Duodenal mucosa (tissue), 2 donors: ENCODE data around the gene CD59.
"Not testable (repeated sequence)": the region's sequence is repeated elsewhere in the genome, so short reads cannot be mapped to it uniquely, and the experiment has no call there.

Source experiments
- H3K27ac ChIP-seq: one replicate; pipeline ENCODE4 v1.7.0; 2013; ENCODE audit warnings: low read depth, low read length
- H3K27me3 ChIP-seq, 2 donors: one replicate each; pipeline ENCODE4 v1.7.0; 2013; ENCODE audit warnings: low read length in 2 of 2, control low read depth in 1 of 2; ENCODE audit not compliant: insufficient read depth in 2 of 2, control insufficient read depth in 1 of 2
- H3K36me3 ChIP-seq, 2 donors: one replicate each; pipeline ENCODE4 v1.7.0; 2013; ENCODE audit warnings: low read length in 2 of 2, control low read depth in 1 of 2; ENCODE audit not compliant: insufficient read depth in 2 of 2, control insufficient read depth in 1 of 2
- H3K4me1 ChIP-seq, 2 donors: one replicate each; pipeline ENCODE4 v1.7.0; 2013; ENCODE audit warnings: low read length in 2 of 2, control low read depth in 1 of 2; ENCODE audit not compliant: insufficient read depth in 2 of 2, control insufficient read depth in 1 of 2
- H3K4me3 ChIP-seq, 2 donors: one replicate each; pipeline ENCODE4 v1.7.0; 2013; ENCODE audit warnings: low read length in 2 of 2, low read depth in 1 of 2
- H3K9ac ChIP-seq, 2 donors: one replicate each; pipeline ENCODE4 v1.7.0; 2013; ENCODE audit warnings: low read length in 2 of 2, low read depth in 1 of 2
- H3K9me3 ChIP-seq, 2 donors: one replicate each; pipeline ENCODE4 v1.7.0; 2013; ENCODE audit warnings: low read length in 2 of 2, control low read depth in 1 of 2; ENCODE audit not compliant: control insufficient read depth in 1 of 2

Gene CD59

GRCh38 chr11:33661526-33661925 lies 74.7 kb downstream of the CD59 start:
- H3K9ac ChIP-seq, H3K27ac ChIP-seq, H3K9me3 ChIP-seq, H3K36me3 ChIP-seq, H3K4me1 ChIP-seq, H3K4me3 ChIP-seq, H3K27me3 ChIP-seq: not testable (repeated sequence)

DNA sequence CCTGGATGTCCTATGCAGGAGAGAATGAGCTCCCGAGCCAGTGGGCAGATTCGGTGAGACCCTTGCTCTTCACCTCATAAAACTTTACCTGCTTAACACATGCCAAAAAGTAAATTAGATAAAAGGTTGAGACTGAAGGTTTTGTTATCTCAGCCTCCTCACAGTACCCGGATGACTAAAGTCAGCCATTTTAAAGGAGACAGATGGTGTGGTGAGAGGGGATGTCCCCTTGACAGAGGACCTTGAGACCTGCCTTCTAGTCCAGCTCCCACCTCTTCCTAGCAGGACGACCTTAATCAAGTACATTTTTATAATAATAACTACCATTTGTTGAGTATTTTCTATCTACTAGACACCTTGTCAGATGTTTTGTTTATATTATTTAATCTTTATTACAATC lies 75.3 kb downstream of the CD59 start:
- H3K4me3 ChIP-seq: no peak overlapping the region
- H3K27me3 ChIP-seq: no peaks in the 10 kb centered on the region
- H3K9ac ChIP-seq: no peak overlapping the region
- H3K36me3 ChIP-seq: no peaks in the 10 kb centered on the region
- no peaks in the 10 kb centered on the region for H3K4me1 ChIP-seq
- H3K27ac ChIP-seq: no peak overlapping the region
- no peaks in the 10 kb centered on the region for H3K9me3 ChIP-seq

- no peaks in the 10 kb centered on the region for H3K36me3 ChIP-seq
- no peaks in the 10 kb centered on the region for H3K9me3 ChIP-seq
- H3K27me3 ChIP-seq: no peaks in the 10 kb centered on the region
- no peak overlapping the region for H3K9ac ChIP-seq
- H3K4me1 ChIP-seq: no peaks in the 10 kb centered on the region
- H3K4me3 ChIP-seq: no peak overlapping the region
- no peak overlapping the region for H3K27ac ChIP-seq
Measured at GRCh38 chr11:33659370-33660139, 76.7 kb downstream of the CD59 start.

DNA sequence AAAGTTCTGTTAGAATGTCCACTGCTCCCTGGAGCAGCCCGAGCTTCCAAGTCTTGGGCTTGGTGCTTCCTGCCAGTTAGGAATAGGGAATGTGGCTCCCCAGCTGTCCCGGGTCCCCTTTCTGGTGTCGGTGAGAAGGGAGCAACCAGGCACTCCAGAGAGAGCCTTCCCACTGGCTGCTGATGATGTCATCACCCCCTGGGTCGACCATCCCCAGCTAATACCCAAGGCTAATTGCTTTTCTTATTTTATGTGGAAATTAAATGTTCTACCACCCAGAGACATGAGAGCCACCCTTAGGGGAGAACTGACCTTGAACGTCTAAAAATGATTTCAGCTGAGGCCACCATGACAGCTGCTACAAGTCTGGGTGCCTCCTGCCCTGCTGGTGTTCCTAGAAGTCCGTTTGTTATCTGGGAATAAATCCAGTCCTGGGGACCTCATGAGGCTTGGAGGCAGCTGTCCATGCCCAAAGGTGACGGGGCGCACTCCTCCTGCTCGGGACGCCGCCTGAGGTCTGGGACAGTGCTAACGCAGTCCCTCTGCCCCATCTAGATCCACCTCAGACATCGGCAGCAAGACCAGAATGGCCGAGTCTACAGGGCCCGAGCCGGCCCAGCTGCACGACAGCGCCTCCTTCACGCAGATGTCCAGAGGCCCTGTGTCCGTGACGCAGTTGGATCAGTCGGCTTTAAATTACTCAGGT lies 77.9 kb downstream of the CD59 start:
- Histone ChIP-seq H3K4me1 (no peaks in the 10 kb centered on the region), H3K27me3 (no peaks in the 10 kb centered on the region), H3K4me3 (no peak overlapping the region), H3K27ac (no peak overlapping the region), H3K9me3 (no peaks in the 10 kb centered on the region), H3K9ac (no peak overlapping the region), H3K36me3 (no peaks in the 10 kb centered on the region)

DNA sequence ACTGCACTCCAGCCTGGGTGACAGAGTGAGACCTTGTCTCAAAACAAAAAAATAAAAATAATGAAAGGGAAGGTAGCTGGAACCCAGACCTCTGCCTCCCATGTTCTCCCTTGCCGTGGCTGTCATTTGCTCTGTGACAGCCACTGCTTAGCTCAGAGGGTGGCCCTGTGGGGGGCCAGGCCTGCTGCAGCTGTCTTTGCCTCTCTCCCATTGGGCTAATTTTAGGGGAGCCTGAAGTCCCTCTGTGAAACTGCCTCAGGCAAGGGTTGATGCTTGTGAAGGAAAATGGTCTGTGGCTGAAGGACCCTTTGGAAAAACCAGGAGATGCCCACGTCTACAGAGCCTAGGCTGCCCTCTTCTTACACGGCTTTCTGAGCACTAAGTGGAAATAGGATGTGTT lies 78.5 kb downstream of the CD59 start:
- no peak overlapping the region for H3K4me3 ChIP-seq
- no peak overlapping the region for H3K9ac ChIP-seq
- H3K27me3 ChIP-seq: no peaks in the 10 kb centered on the region
- H3K9me3 ChIP-seq: no peaks in the 10 kb centered on the region
- H3K36me3 ChIP-seq: no peaks in the 10 kb centered on the region
- no peak overlapping the region for H3K27ac ChIP-seq
- no peaks in the 10 kb centered on the region for H3K4me1 ChIP-seq

DNA sequence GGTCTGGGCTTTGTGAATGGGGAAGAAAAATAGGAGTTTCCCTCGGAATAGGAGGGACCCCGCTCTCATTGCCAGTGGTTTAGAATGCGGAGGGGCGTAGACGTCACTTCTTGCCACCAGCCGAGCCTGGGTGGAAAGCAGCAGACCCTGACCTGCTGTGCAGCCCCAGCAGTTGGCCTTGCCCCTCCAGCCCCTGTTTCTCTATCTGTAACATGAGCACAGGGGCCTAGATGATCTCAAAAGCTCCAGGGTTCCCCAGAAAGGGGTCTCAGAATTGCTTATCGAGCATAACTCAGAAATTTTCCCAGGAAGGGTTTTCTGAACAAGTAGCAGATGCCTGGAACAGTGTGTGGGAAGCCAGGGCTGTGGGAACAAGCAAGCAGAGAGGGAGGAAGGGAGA lies 79.5 kb downstream of the CD59 start:
- no peaks in the 10 kb centered on the region for H3K4me1 ChIP-seq
- H3K9me3 ChIP-seq: no peaks in the 10 kb centered on the region
- no peak overlapping the region for H3K27ac ChIP-seq
- H3K36me3 ChIP-seq: no peaks in the 10 kb centered on the region
- no peak overlapping the region for H3K4me3 ChIP-seq
- H3K9ac ChIP-seq: no peak overlapping the region
- no peaks in the 10 kb centered on the region for H3K27me3 ChIP-seq

DNA sequence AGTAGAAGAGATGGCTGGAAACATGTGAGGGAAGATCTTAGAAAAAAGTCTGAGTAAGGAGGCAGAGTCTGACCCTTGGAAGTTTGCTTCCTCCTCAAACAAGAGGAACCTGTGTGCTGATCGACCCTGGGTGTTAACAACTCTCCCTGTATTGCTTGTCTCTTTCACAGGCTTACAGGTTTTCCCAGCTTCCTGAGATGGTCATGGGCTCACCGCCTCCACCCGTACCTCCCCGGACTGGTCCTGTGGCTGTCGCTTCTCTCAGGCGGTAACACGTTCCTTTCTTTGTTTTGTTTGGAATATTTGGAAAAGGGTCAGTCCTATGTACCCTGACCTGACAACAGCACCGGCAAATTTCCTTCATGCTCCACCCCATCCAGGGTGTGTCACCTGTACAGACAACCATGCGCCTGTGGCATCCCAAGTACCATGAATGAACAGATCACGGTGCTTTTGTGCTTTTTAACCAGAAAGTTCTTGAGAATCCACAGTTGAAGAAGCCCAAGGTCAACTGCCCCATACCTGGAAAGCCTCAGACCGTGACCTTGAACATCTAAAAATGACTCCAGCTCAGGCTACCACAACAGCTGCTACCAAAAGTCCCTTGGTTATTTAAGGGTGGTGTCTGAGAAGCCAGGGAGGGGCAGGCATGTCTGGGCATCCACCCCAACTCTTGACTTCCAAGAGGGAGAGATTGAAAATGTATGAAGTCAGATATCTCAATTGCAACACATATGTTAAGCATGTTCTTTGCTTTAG lies 80.2 kb downstream of the CD59 start:
- no peaks in the 10 kb centered on the region for H3K9me3 ChIP-seq
- no peak overlapping the region for H3K9ac ChIP-seq
- H3K27me3 ChIP-seq: no peaks in the 10 kb centered on the region
- no peaks in the 10 kb centered on the region for H3K4me1 ChIP-seq
- H3K27ac ChIP-seq: no peak overlapping the region
- H3K4me3 ChIP-seq: no peak overlapping the region
- H3K36me3 ChIP-seq: no peaks in the 10 kb centered on the region

- H3K9ac ChIP-seq: no peak overlapping the region
- no peaks in the 10 kb centered on the region for H3K36me3 ChIP-seq
- H3K9me3 ChIP-seq: no peaks in the 10 kb centered on the region
- no peak overlapping the region for H3K4me3 ChIP-seq
- no peaks in the 10 kb centered on the region for H3K4me1 ChIP-seq
- H3K27ac ChIP-seq: no peak overlapping the region
- H3K27me3 ChIP-seq: no peaks in the 10 kb centered on the region
Measured at GRCh38 chr11:33654594-33654993, 81.6 kb downstream of the CD59 start.
